Measurements from ENCODE around the gene OSBP2. TPM values are rescaled to one million over a fixed set of nuclear protein-coding genes. Genes with fewer than 3 reads are reported as not detected.

Gene OSBP2
- polyA plus RNA-seq, 2 of the 4 experiments (the other 2 are of a cell fraction) = 2.7 to 6.0 TPM

- TF ChIP-seq CEBPB (IDR thresholded peaks at IDR 0.05) (no peak), SMC3 (IDR thresholded peaks at IDR 0.05) (no peak), ELK1 (IDR thresholded peaks at IDR 0.05; ENCODE audit: low read depth, low read length) (no peak), HDAC2 (IDR thresholded peaks at IDR 0.05) (no peak), CBX2 (IDR thresholded peaks at IDR 0.05; ENCODE audit: borderline replicate concordance, low read depth) (no peak)
- TF ChIP-seq, protein P1, sequence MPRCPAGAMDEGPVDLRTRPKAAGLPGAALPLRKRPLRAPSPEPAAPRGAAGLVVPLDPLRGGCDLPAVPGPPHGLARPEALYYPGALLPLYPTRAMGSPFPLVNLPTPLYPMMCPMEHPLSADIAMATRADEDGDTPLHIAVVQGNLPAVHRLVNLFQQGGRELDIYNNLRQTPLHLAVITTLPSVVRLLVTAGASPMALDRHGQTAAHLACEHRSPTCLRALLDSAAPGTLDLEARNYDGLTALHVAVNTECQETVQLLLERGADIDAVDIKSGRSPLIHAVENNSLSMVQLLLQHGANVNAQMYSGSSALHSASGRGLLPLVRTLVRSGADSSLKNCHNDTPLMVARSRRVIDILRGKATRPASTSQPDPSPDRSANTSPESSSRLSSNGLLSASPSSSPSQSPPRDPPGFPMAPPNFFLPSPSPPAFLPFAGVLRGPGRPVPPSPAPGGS (IDR thresholded peaks at IDR 0.05) = no peak
Measured at GRCh38 chr22:30652852-30653251, 41.8 kb upstream of the OSBP2 start (continued).

DNA sequence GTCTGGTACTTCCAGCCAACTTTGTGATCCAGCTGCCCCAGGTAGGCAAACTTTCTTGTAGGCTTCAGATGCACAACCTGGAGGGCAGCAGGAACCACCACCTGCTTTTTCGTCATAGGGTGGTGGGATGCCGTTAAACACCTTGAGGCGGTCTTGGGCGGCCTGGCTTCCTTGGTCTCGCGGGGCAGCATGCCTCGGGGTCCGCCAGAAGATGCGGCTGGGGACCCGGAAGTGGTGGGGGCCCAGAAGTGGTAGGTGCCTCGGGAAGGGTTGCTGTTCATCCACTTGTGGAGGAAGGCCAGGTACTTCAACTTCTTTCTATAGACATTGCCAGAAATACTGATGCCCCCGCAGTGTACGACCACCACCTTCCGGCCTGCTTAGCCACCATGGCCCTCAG, 40.3 kb upstream of the OSBP2 start:
- H3K27ac ChIP-seq = no peak overlapping the region
- 96% methylated on average over 14 of the region's 14 CpGs for WGBS (ENCODE audit: missing lambda C conversion rate)
- TF ChIP-seq, protein P2, sequence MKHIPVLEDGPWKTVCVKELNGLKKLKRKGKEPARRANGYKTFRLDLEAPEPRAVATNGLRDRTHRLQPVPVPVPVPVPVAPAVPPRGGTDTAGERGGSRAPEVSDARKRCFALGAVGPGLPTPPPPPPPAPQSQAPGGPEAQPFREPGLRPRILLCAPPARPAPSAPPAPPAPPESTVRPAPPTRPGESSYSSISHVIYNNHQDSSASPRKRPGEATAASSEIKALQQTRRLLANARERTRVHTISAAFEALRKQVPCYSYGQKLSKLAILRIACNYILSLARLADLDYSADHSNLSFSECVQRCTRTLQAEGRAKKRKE (CRISPR knock-in tag; IDR thresholded peaks at IDR 0.05; ENCODE audit: low read depth) = no peak
- TF ChIP-seq NPAS2 (CRISPR knock-in tag; IDR thresholded peaks at IDR 0.05; ENCODE audit: borderline replicate concordance) = no peak
- H3K4me3 ChIP-seq = no peak overlapping the region
- H3K4me2 ChIP-seq = no peak overlapping the region
- DNase-seq (ENCODE audit: low read depth in 1 of 2, low spot score in 1 of 2) (no peak), ATAC-seq (no peak), FAIRE-seq (no peak)
- ChIA-PET POLR2A (no interaction called here), CTCF (no interaction called here)
- H3K9me3 ChIP-seq = no peaks in the 10 kb centered on the region
- no peaks in the 10 kb centered on the region for H3K4me1 ChIP-seq

- no peak for TF ChIP-seq RNF2 (IDR thresholded peaks at IDR 0.05; ENCODE audit: borderline replicate concordance, low read depth)
- TF ChIP-seq, protein P3, sequence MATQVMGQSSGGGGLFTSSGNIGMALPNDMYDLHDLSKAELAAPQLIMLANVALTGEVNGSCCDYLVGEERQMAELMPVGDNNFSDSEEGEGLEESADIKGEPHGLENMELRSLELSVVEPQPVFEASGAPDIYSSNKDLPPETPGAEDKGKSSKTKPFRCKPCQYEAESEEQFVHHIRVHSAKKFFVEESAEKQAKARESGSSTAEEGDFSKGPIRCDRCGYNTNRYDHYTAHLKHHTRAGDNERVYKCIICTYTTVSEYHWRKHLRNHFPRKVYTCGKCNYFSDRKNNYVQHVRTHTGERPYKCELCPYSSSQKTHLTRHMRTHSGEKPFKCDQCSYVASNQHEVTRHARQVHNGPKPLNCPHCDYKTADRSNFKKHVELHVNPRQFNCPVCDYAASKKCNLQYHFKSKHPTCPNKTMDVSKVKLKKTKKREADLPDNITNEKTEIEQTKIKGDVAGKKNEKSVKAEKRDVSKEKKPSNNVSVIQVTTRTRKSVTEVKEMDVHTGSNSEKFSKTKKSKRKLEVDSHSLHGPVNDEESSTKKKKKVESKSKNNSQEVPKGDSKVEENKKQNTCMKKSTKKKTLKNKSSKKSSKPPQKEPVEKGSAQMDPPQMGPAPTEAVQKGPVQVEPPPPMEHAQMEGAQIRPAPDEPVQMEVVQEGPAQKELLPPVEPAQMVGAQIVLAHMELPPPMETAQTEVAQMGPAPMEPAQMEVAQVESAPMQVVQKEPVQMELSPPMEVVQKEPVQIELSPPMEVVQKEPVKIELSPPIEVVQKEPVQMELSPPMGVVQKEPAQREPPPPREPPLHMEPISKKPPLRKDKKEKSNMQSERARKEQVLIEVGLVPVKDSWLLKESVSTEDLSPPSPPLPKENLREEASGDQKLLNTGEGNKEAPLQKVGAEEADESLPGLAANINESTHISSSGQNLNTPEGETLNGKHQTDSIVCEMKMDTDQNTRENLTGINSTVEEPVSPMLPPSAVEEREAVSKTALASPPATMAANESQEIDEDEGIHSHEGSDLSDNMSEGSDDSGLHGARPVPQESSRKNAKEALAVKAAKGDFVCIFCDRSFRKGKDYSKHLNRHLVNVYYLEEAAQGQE (IDR thresholded peaks at IDR 0.05) = no peak
- no peak for TF ChIP-seq GATA3 (IDR thresholded peaks at IDR 0.05; ENCODE audit: borderline replicate concordance)
- no peak for TF ChIP-seq NPAS2 (CRISPR knock-in tag; IDR thresholded peaks at IDR 0.05; ENCODE audit: borderline replicate concordance)
- no peak for TF ChIP-seq HOXB5 (CRISPR knock-in tag; IDR thresholded peaks at IDR 0.05)
- TF ChIP-seq RCOR1 (IDR thresholded peaks at IDR 0.05; ENCODE audit: low read depth, low read length) = no peak
- TF ChIP-seq RFX5 (IDR thresholded peaks at IDR 0.05) = no peak
- no peak for TF ChIP-seq ZNF302 (CRISPR knock-in tag; IDR thresholded peaks at IDR 0.05)
- TF ChIP-seq CBX8 (IDR thresholded peaks at IDR 0.05) = no peak
- no peak for TF ChIP-seq NFE2L2 (conservative IDR thresholded peaks at IDR 0.05; ENCODE audit: low read length)
- no peak for TF ChIP-seq JUN (IDR thresholded peaks at IDR 0.05)
- no peak for TF ChIP-seq HDAC2 (IDR thresholded peaks at IDR 0.05)
- TF ChIP-seq ELK1 (IDR thresholded peaks at IDR 0.05; ENCODE audit: low read depth, low read length) = no peak
- Histone ChIP-seq H3K4me3 (no peak overlapping the region), H3K9me3 (no peaks in the 10 kb centered on the region), H3K4me1 (no peaks in the 10 kb centered on the region), H3K27ac (no peak overlapping the region), H3K4me2 (no peak overlapping the region)
- ChIA-PET POLR2A (no interaction called here), CTCF (interaction anchor here (0.6 to 0.9 kb wide), 4 partner anchors 10 to 100 kb away, joined by 3 read pairs; no protein-coding TSS in a partner anchor)
- no peak for DNase-seq (ENCODE audit: low read depth in 1 of 2, low spot score in 1 of 2)
- no peak for FAIRE-seq
- 74% methylated on average over 3 of the region's 3 CpGs for WGBS (ENCODE audit: missing lambda C conversion rate)
- ATAC-seq = no peak
Measured at GRCh38 chr22:30655532-30655931, 39.1 kb upstream of the OSBP2 start.

Data from A549 (cell line).